ENCODE data around the gene IKBKG.

GRCh38 chrX:154595559-154596249 is 48.3 kb downstream of the IKBKG start:
- no peak for TF ChIP-seq GATA2 (IDR thresholded peaks at IDR 0.05; ENCODE audit: low read depth, low read length)
- TF ChIP-seq GATA3 (IDR thresholded peaks at IDR 0.05; ENCODE audit: low read depth, low read length), result no peak
